K562 (cell line): ENCODE results near the gene FARP1. TPM values are rescaled to one million over a fixed set of nuclear protein-coding genes. Genes with fewer than 3 reads are reported as not detected.
A peak's percentile ranks its signal among the peaks of the same experiment; 100 is the strongest.

ENCODE experiments used
- ADNP ChIP-seq: fragments of 200-800 bp; sonication (Bioruptor generic); IDR thresholded peaks from 2 replicates; pipeline ENCODE4 v1.6.1; 2016; ENCODE audit warnings: missing genetic modification characterization, missing compliant biosample characterization
- CBFA2T2 ChIP-seq: fragments of 450-650 bp; conservative IDR thresholded peaks from 2 replicates; pipeline ENCODE4 v1.6.1; 2017; ENCODE audit warnings: mild to moderate bottlenecking
- CCAR2 ChIP-seq: fragments of 200-400 bp; formaldehyde crosslinking; IDR thresholded peaks from 2 replicates; pipeline ENCODE4 v1.6.1; 2017; ENCODE audit warnings: mild to moderate bottlenecking, low read depth, low read length
- CTCF ChIP-seq, 3 experiments: IDR thresholded peaks in 2 of 3; conservative IDR thresholded peaks in 1 of 3; 2 replicates each; pipeline ENCODE4 v1.5.1; 2011 to 2012; ENCODE audit warnings: low read length in 3 of 3, mild to moderate bottlenecking in 3 of 3, control low read depth in 2 of 3, improper control_type of control experiment in 1 of 3, inconsistent platforms in 1 of 3, low read depth in 1 of 3, mixed read lengths in 1 of 3, moderate library complexity in 1 of 3; ENCODE audit not compliant: insufficient read depth in 2 of 3
- DPF2 ChIP-seq: fragments of 450-650 bp; IDR thresholded peaks from 2 replicates; pipeline ENCODE4 v1.6.1; 2016
- EP300 ChIP-seq: IDR thresholded peaks from 2 replicates; pipeline ENCODE4 v1.6.1; 2012; ENCODE audit warnings: low read length, improper control_type of control experiment
- FIP1L1 ChIP-seq: fragments of 200-400 bp; formaldehyde crosslinking; IDR thresholded peaks from 2 replicates; pipeline ENCODE4 v1.6.1; 2018; ENCODE audit warnings: mild to moderate bottlenecking, low read depth, low read length; ENCODE audit not compliant: poor library complexity, severe bottlenecking
- FOSL1 ChIP-seq: fragments of 200-800 bp; sonication (Bioruptor generic); conservative IDR thresholded peaks from 2 replicates; pipeline ENCODE4 v1.6.1; 2016; ENCODE audit warnings: missing genetic modification characterization, missing compliant biosample characterization
- HMBOX1 ChIP-seq: sonication (generic); IDR thresholded peaks from 2 replicates; pipeline ENCODE4 v1.6.1; 2016
- IRF2 ChIP-seq: sonication (generic); formaldehyde crosslinking; IDR thresholded peaks from 2 replicates; pipeline ENCODE4 v1.8.1; 2022; ENCODE audit warnings: mild to moderate bottlenecking, missing genetic modification reagents
- JUND ChIP-seq, 2 experiments: IDR thresholded peaks; 2 replicates in 1 of 2; 3 replicates in 1 of 2; pipeline ENCODE4 v1.6.1; 2011; ENCODE audit warnings: borderline replicate concordance in 2 of 2, low read depth in 2 of 2, low read length in 2 of 2, improper control_type of control experiment in 1 of 2, missing biosample characterization in 1 of 2, missing genetic modification characterization in 1 of 2, missing genetic modification reagents in 1 of 2
- KLF1 ChIP-seq: fragments of 450-650 bp; IDR thresholded peaks from 2 replicates; pipeline ENCODE4 v1.6.1; 2016; ENCODE audit warnings: missing genetic modification characterization, missing compliant biosample characterization
- KLF16 ChIP-seq: IDR thresholded peaks from 2 replicates; pipeline ENCODE4 v1.6.1; 2016; ENCODE audit warnings: antibody characterized with exemption
- MAZ ChIP-seq, 2 experiments: fragments of 450-650 bp in 1 of 2; sonication (generic) in 1 of 2; formaldehyde crosslinking; IDR thresholded peaks in 1 of 2; conservative IDR thresholded peaks in 1 of 2; 2 replicates each; pipeline versions ENCODE4 v1.4.0 to v1.5.0; 2020; ENCODE audit warnings: mild to moderate bottlenecking in 1 of 2, missing genetic modification reagents in 1 of 2
- POLR2AphosphoS5 ChIP-seq: IDR thresholded peaks from 2 replicates; pipeline ENCODE4 v1.6.1; 2011; ENCODE audit warnings: mild to moderate bottlenecking, low read depth, low read length, moderate library complexity; ENCODE audit not compliant: control insufficient read depth, insufficient read depth
- RBBP5 ChIP-seq: fragments of 200-600 bp; sonication (generic); IDR thresholded peaks from 2 replicates; pipeline ENCODE4 v1.6.1; 2012; ENCODE audit warnings: borderline replicate concordance, mild to moderate bottlenecking, low read length, control low read depth, inconsistent platforms; ENCODE audit not compliant: insufficient read depth, poor library complexity, severe bottlenecking
- SMARCA4 ChIP-seq: fragments of 450-650 bp; IDR thresholded peaks from 2 replicates; pipeline ENCODE4 v1.6.1; 2016
- SOX6 ChIP-seq: fragments of 450-650 bp; IDR thresholded peaks from 2 replicates; pipeline ENCODE4 v1.6.1; 2014; ENCODE audit warnings: mild to moderate bottlenecking
- TAL1 ChIP-seq: fragments of 450-650 bp; IDR thresholded peaks from 2 replicates; pipeline ENCODE4 v1.6.1; 2016; ENCODE audit warnings: mild to moderate bottlenecking
- TCF3 ChIP-seq: sonication (generic); formaldehyde crosslinking; IDR thresholded peaks from 2 replicates; pipeline ENCODE4 v1.4.0; 2020; ENCODE audit warnings: mild to moderate bottlenecking, missing genetic modification reagents
- U2AF2 ChIP-seq: fragments of 200-400 bp; formaldehyde crosslinking; optimal IDR thresholded peaks from 2 replicates; pipeline ENCODE3; 2017; ENCODE audit warnings: low read depth, mild to moderate bottlenecking, low read length
- XRCC3 ChIP-seq: fragments of 450-650 bp; IDR thresholded peaks from 2 replicates; pipeline ENCODE4 v1.6.1; 2017; ENCODE audit warnings: mild to moderate bottlenecking, moderate library complexity
- ZNF512 ChIP-seq: IDR thresholded peaks from 2 replicates; pipeline ENCODE4 v1.6.1; 2016; ENCODE audit warnings: missing genetic modification characterization, missing compliant biosample characterization
- polyA plus RNA-seq, 8 experiments: library from polyadenylated mRNA; depleted of rRNA in 4 of 8; stranded (reverse) in 5 of 8; unstranded in 3 of 8; fragments of >200 nt; fragmentation: Nextera tagmentation in 2 of 8; fragmentation: Illumina TruSeq in 1 of 8; extraction: Ambion mirVana in 2 of 8; extraction: Trizol in 1 of 8; gene quantifications; 2 replicates each; pipeline versions ENCODE4 v1.2.1 to v1.2.3, GENCODE V29; 2011 to 2014; ENCODE audit warnings: inconsistent platforms in 1 of 8, missing spikeins in 1 of 8
- total RNA-seq, 7 experiments: library from RNA; depleted of rRNA in 6 of 7; stranded (reverse); fragments of >200 nt in 6 of 7; fragmentation: Illumina TruSeq in 2 of 7; extraction: Trizol in 2 of 7; gene quantifications; 2 replicates each; pipeline versions ENCODE4 v1.2.1 to v1.2.3, GENCODE V29; 2011 to 2021; ENCODE audit warnings: low replicate concordance in 1 of 7

The FARP1 gene
- total and polyA plus RNA-seq, 9 of the 15 experiments (the other 6 are each of a cell fraction or from before 2014, with no cell fraction given): 0.03 to 0.29 (median 0.05) TPM; not detected in 3

- TF ChIP-seq ZNF512 (tag) (no peak), CCAR2 (no peak), FOSL1 (peak; percentile 35; the same call in 1 of the 2 replicates), MAZ (CRISPR knock-in tag; conservative IDR thresholded peaks at IDR 0.05 in 1 of 2, IDR thresholded peaks at IDR 0.05 in 1 of 2) (no peak), XRCC3 (no peak), CTCF (IDR thresholded peaks at IDR 0.05 in 2 of 3, conservative IDR thresholded peaks at IDR 0.05 in 1 of 3; ENCODE audit: insufficient read depth in 2 of 3, low read depth in 1 of 3, low read length in 3 of 3) (peak in 1 of 3 experiments; percentile 13; a peak in 2 of 6 replicates), TCF3 (CRISPR knock-in tag) (peak; percentile 82), SMARCA4 (peak; percentile 56; the same call in 1 of the 2 replicates), SOX6 (peak; percentile 84), KLF16 (peak; percentile 32; the same call in 1 of the 2 replicates), CBFA2T2 (peak; percentile 47; the same call in 1 of the 2 replicates), DPF2 (0 out of 2 replicates have a peak, but pooled peaks have one; percentile 44), IRF2 (CRISPR knock-in tag) (no peak), POLR2AphosphoS5 (peak; percentile 56), FIP1L1 (no peak), KLF1 (no peak), HMBOX1 (no peak), EP300 (peak; percentile 39; the same call in 1 of the 2 replicates), U2AF2 (no peak), JUND (IDR thresholded peaks at IDR 0.05; ENCODE audit: borderline replicate concordance, low read depth, low read length) (peak; percentile 18; the same call in 1 of the 2 replicates), JUND (tag; IDR thresholded peaks at IDR 0.05; ENCODE audit: borderline replicate concordance, low read depth, low read length) (no peak), ADNP (tag) (no peak), TAL1 (peak; percentile 54), RBBP5 (no peak)
These were observed 335.6 kb downstream of the FARP1 start (continued) for GRCh38 chr13:98478189-98479129.
